DLD1 (cell line): ENCODE measurements around the gene PCDHB10.
"Not testable (repeated sequence)": the region's sequence is repeated elsewhere in the genome, so short reads cannot be mapped to it uniquely, and the experiment has no call there.

Experiments
- in situ Hi-C: cut with HindIII; loops from 2 replicates; pipeline ENCODE4 v1.10.0; 2017; ENCODE audit warnings: low sequenced_read_pairs

The PCDHB10 gene

GRCh38 chr5:141186897-141187512 lies 5.1 kb upstream of the PCDHB10 start, which contains the start of gene PCDHB9:
PCDHB9 (plus strand) TSS chr5:141187161; CDS start chr5:141187319, 158 bp downstream.
- in situ Hi-C loops = no loop called here

DNA sequence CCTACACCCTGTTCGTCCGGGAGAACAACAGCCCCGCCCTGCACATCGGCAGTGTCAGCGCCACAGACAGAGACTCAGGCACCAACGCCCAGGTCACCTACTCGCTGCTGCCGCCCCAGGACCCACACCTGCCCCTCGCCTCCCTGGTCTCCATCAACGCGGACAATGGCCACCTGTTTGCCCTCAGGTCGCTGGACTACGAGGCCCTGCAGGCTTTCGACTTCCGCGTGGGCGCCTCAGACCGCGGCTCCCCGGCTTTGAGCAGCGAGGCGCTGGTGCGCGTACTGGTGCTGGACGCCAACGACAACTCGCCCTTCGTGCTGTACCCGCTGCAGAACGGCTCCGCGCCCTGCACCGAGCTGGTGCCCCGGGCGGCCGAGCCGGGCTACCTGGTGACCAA lies 3.5 kb upstream of the PCDHB10 start:
- in situ Hi-C loops = not testable (repeated sequence)

GRCh38 chr5:141189131-141189530 lies 3.0 kb upstream of the PCDHB10 start:
- in situ Hi-C loops = not testable (repeated sequence)

DNA sequence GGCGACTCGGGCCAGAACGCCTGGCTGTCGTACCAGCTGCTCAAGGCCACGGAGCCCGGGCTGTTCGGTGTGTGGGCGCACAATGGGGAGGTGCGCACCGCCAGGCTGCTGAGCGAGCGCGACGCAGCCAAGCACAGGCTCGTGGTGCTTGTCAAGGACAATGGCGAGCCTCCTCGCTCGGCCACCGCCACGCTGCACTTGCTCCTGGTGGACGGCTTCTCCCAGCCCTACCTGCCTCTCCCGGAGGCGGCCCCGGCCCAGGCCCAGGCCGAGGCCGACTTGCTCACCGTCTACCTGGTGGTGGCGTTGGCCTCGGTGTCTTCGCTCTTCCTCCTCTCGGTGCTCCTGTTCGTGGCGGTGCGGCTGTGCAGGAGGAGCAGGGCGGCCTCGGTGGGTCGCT lies 2.2 kb downstream of the PCDHB10 start:
- in situ Hi-C loops = not testable (repeated sequence)

GRCh38 chr5:141196363-141196762 lies 4.2 kb downstream of the PCDHB10 start:
- in situ Hi-C loops = no loop called here

GRCh38 chr5:141199359-141200235 lies 7.4 kb downstream of the PCDHB10 start, which contains the start of gene PCDHB11:
PCDHB11 (plus strand) TSS chr5:141199627; CDS start chr5:141199775, 148 bp downstream.
- in situ Hi-C loops = no loop called here

GRCh38 chr5:141201126-141201525 lies 9.0 kb downstream of the PCDHB10 start:
- in situ Hi-C loops = not testable (repeated sequence)

DNA sequence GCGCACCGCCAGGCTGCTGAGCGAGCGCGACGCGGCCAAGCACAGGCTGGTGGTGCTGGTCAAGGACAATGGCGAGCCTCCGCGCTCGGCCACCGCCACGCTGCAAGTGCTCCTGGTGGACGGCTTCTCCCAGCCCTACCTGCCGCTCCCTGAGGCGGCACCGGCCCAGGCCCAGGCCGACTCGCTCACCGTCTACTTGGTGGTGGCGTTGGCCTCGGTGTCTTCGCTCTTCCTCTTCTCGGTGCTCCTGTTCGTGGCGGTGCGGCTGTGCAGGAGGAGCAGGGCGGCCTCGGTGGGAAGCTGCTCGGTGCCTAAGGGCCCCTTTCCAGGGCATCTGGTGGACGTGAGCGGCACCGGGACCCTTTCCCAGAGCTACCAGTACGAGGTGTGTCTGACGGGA lies 9.5 kb downstream of the PCDHB10 start:
- in situ Hi-C loops = not testable (repeated sequence)

GRCh38 chr5:141208478-141208877 lies 16.3 kb downstream of the PCDHB10 start, which contains the start of gene PCDHB12:
PCDHB12 (plus strand) TSS chr5:141208719; CDS start chr5:141208908, 189 bp downstream.
- in situ Hi-C loops = no loop called here

- in situ Hi-C loops = not testable (repeated sequence)
These were observed 18.1 kb downstream of the PCDHB10 start for GRCh38 chr5:141210281-141210680.

DNA sequence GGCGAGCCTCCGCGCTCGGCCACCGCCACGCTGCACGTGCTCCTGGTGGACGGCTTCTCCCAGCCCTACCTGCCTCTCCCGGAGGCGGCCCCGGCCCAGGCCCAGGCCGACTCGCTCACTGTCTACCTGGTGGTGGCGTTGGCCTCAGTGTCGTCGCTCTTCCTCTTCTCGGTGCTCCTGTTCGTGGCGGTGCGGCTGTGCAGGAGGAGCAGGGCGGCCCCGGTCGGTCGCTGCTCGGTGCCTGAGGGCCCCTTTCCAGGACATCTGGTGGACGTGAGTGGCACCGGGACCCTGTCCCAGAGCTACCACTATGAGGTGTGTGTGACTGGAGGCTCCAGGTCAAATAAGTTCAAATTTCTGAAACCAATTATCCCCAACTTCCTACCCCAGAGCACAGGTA lies 18.7 kb downstream of the PCDHB10 start:
- in situ Hi-C loops = not testable (repeated sequence)

DNA sequence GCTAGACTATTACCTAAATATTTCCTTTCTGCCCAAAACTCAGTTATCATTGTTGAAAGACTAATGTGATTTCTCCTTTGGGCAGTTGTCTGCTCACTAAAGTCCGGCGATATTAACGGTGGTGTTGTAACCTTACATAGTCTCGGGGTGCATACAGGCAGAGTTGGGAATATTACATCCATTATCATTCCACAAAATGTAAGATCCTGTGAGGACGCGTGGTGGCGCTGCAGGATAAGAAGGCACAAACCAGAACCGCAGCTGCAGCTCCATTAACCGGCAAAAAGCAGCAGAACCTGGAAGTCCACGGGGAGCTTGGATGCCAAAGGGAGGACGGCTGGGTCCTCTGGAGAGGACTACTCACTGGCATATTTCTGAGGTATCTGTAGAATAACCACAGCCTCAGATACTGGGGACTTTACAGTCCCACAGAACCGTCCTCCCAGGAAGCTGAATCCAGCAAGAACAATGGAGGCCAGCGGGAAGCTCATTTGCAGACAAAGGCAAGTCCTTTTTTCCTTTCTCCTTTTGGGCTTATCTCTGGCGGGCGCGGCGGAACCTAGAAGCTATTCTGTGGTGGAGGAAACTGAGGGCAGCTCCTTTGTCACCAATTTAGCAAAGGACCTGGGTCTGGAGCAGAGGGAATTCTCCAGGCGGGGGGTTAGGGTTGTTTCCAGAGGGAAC lies 21.6 kb downstream of the PCDHB10 start, which contains the start of gene PCDHB13:
Gene PCDHB13, plus strand, starts transcription at position 264 of the 684 bp plus-strand sequence. Its CDS starts 205 bp downstream, at position 469.
- in situ Hi-C loops = not testable (repeated sequence)

DNA sequence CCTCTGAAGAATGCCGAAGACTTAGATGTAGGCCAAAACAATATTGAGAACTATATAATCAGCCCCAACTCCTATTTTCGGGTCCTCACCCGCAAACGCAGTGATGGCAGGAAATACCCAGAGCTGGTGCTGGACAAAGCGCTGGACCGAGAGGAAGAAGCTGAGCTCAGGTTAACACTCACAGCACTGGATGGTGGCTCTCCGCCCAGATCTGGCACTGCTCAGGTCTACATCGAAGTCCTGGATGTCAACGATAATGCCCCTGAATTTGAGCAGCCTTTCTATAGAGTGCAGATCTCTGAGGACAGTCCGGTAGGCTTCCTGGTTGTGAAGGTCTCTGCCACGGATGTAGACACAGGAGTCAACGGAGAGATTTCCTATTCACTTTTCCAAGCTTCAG lies 22.4 kb downstream of the PCDHB10 start:
- in situ Hi-C loops = not testable (repeated sequence)

GRCh38 chr5:141215504-141215903 lies 23.4 kb downstream of the PCDHB10 start:
- in situ Hi-C loops = not testable (repeated sequence)

DNA sequence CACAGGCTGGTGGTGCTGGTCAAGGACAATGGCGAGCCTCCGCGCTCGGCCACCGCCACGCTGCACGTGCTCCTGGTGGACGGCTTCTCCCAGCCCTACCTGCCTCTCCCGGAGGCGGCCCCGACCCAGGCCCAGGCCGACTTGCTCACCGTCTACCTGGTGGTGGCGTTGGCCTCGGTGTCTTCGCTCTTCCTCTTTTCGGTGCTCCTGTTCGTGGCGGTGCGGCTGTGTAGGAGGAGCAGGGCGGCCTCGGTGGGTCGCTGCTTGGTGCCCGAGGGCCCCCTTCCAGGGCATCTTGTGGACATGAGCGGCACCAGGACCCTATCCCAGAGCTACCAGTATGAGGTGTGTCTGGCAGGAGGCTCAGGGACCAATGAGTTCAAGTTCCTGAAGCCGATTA lies 23.9 kb downstream of the PCDHB10 start:
- in situ Hi-C loops = not testable (repeated sequence)

DNA sequence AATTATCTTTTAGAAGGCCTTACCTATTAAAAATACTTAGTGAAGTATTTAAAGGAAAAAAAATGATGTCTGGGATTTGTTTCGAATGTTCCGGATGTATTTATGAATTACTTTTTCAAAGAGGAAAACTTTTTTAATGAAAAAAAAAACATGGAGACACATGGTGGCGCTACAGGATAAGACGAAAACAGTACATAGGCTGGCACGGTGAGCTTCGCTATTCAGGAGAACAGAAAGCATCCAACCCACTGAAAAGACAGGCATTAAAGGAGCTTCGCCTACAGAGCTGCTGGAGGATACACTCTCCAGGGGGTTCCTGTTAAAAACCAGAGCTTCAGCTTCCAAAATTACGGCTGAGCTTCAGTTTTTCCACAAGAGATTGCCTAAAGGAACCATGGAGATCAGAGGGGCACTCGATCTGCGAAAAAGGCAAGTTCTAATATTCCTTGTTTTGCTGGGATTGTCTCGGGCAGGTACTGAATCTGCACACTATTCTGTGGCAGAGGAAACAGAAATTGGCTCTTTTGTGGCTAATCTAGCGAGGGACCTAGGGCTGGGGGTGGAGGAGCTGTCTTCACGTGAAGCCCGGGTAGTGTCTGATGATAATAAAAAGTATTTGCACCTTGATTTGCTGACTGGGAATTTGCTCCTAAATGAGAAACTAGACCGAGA lies 31.1 kb downstream of the PCDHB10 start, which contains the start of gene PCDHB14:
Gene PCDHB14, plus strand, starts transcription at position 232 of the 672 bp plus-strand sequence. Its CDS starts 163 bp downstream, at position 395.
- in situ Hi-C loops = no loop called here

GRCh38 chr5:141224844-141225243 lies 32.7 kb downstream of the PCDHB10 start:
- in situ Hi-C loops = not testable (repeated sequence)

- in situ Hi-C loops = not testable (repeated sequence)
These were observed 33.3 kb downstream of the PCDHB10 start for GRCh38 chr5:141225421-141225820.

DNA sequence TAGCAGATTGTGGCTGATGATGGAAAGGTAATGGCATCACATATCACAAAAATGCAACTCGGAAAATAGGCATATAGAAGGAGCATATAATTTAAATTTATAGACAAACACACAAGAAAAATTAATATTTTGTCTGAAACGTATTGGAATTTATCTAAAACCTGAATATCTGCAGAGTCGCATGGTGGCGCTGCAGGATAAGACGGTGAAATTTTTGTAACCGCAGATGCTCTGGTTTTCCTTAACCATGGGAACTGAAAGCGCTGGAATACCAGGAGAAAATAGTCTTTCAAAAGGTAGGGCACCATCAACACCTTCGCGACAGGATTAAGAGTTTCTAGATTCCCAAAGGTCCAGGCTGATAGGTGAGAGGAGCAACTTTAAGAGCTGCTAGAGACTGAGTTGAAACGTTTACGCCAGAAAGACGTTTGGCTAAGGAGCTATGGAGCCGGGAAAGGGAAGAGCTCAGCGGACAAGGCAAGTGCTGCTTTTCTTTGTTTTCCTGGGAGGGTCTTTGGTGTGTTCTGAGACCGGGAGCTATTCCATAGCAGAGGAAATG lies 42.0 kb downstream of the PCDHB10 start:
- in situ Hi-C loops = no loop called here

DNA sequence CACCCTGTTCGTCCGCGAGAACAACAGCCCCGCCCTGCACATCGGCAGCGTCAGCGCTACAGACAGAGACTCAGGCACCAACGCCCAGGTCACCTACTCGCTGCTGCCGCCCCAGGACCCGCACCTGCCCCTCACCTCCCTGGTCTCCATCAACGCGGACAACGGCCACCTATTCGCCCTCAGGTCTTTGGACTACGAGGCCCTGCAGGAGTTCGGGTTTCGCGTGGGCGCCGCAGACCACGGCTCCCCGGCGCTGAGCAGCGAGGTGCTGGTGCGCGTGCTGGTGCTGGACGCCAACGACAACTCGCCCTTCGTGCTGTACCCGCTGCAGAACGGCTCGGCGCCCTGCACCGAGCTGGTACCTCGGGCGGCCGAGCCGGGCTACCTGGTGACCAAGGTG lies 43.8 kb downstream of the PCDHB10 start:
- in situ Hi-C loops = not testable (repeated sequence)
